HEK293T (cell line): ENCODE data around the gene STXBP6.

Experiments
- FOXK2 ChIP-seq: fragments of 450-650 bp; IDR thresholded peaks from 2 replicates; pipeline ENCODE4 v1.6.1; 2016; ENCODE audit warnings: mild to moderate bottlenecking
- NFRKB ChIP-seq: fragments of 450-650 bp; IDR thresholded peaks from 2 replicates; pipeline ENCODE4 v1.6.1; 2016; ENCODE audit warnings: mild to moderate bottlenecking, moderate library complexity

DNA sequence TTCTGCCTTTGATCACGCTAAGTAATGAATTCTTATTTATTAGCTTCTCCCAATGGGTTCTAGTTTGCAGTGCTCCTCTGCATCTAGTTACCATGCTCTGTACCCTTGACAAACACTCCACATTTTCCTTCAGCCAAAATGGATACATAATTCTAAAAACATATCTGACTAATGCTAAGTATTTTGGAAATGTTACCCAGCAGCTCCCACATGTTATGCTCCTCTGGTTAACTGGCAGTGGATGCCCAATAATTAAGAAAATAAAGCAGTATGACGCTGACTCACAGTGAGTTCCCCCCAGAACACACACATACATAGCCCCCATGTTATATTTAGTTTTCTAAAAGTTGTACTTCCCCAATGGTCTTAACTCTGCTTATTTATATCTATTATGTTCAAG, 74.6 kb downstream of the STXBP6 start:
- TF ChIP-seq FOXK2 (no peak), NFRKB (no peak)
